GM18505 (cell line): ENCODE results near the gene TSPEAR.
"Not testable (repeated sequence)": the region's sequence is repeated elsewhere in the genome, so short reads cannot be mapped to it uniquely, and the experiment has no call there.

Source experiments
- ATAC-seq: cut with Tn5 transposase; IDR thresholded peaks from one replicate; pipeline ENCODE4 v1.9.1; 2021; ENCODE audit not compliant: unreplicated experiment
- POLR2A ChIP-seq: IDR thresholded peaks from 4 replicates; pipeline ENCODE4 v1.6.1; 2011; ENCODE audit warnings: borderline replicate concordance; ENCODE audit not compliant: insufficient read depth, insufficient read length; ENCODE audit errors: extremely low read depth

The TSPEAR gene

GRCh38 chr21:44644878-44645277 is 66.5 kb downstream of the TSPEAR start:
- no peak for TF ChIP-seq POLR2A
- no peak for ATAC-seq

DNA sequence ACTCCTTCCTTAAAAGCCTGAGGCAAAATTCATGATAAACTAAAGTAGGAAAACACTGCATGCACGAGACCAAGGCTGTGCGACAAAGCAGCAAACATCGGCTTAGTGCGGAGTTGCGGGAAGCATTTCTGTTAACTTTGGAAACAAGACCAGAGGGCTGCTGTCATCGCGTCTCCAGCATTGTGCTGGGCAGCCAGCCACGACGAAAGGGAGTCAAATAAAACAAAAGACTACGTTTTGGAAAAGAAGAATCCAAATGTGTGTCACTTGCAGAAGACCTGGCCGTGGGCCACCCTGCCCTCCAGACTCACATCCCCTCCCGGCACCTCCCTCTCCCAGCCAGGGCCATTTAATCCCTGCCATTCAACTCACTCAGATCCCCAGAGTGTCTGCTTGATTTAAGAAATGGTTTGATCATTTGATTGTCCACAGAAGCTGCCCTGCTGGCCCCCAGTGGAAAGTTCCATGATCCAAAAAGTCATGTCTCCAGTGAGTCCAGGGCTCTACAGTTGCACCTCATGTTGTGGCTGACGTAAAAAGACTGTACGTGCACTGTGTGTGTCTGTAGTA is 67.5 kb downstream of the TSPEAR start:
- no peak for ATAC-seq
- TF ChIP-seq POLR2A: no peak

- TF ChIP-seq POLR2A: no peak
- no peak for ATAC-seq
Measured at GRCh38 chr21:44640761-44641160, 70.6 kb downstream of the TSPEAR start.

- no peak for TF ChIP-seq POLR2A
- no peak for ATAC-seq
Measured at GRCh38 chr21:44639331-44639655, 72.1 kb downstream of the TSPEAR start.

DNA sequence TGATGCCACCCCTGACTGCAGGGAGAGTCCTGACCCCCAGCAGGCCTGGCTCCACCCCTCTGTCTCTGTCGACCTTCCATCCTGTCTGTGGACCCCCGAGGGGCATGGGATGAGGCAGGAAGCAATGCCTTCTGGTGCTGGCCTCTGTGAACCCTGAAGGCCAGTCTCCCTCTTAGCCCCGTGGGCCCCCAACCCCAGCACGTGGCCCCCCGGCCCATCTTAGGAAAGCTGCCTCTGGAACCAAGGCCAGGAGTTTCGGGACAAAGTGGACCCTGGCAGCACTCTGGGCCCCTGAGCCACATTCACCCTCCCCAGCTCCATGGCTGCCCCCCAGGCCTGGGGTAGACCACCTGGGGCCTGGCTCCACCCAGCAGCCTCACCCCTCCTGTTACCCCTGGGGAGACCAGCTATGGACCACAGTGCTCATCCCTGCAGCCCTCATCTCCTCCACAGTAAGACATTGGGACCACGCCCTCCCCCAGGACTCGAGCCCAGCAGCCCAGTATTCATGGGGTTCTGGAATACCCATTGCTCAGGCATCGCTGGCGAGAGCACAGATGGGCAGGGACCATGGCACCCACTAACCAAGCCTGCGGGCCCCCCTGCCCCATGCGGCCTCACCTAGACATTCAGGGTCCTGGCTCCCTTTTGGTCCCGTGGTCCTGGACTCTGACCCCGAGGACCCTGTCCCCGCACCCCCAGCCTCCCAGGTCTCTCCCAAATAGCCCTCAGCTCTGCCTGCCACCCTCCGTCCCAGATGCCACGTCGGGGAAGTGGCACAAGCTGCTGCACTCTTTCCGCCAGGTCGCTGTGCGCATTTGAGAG is 72.7 kb downstream of the TSPEAR start:
- ATAC-seq: not testable (repeated sequence)

- ATAC-seq: not testable (repeated sequence)
Measured at GRCh38 chr21:44637851-44638348, 73.5 kb downstream of the TSPEAR start.

GRCh38 chr21:44637018-44637850 is 74.1 kb downstream of the TSPEAR start, which contains the start of gene KRTAP10-10:
Gene KRTAP10-10 (plus strand): TSS chr21:44637356. CDS start chr21:44637418, 62 bp downstream.
- ATAC-seq: no peak
- no peak for TF ChIP-seq POLR2A

GRCh38 chr21:44636209-44637017 is 75.0 kb downstream of the TSPEAR start:
- TF ChIP-seq POLR2A: no peak
- no peak for ATAC-seq

GRCh38 chr21:44632067-44632466 is 79.3 kb downstream of the TSPEAR start:
- no peak for TF ChIP-seq POLR2A
- no peak for ATAC-seq

- TF ChIP-seq POLR2A: no peak
- ATAC-seq: no peak
Measured at GRCh38 chr21:44630440-44630839, 80.9 kb downstream of the TSPEAR start.

- no peak for TF ChIP-seq POLR2A
Measured at GRCh38 chr21:44628707-44629391, 82.5 kb downstream of the TSPEAR start.

DNA sequence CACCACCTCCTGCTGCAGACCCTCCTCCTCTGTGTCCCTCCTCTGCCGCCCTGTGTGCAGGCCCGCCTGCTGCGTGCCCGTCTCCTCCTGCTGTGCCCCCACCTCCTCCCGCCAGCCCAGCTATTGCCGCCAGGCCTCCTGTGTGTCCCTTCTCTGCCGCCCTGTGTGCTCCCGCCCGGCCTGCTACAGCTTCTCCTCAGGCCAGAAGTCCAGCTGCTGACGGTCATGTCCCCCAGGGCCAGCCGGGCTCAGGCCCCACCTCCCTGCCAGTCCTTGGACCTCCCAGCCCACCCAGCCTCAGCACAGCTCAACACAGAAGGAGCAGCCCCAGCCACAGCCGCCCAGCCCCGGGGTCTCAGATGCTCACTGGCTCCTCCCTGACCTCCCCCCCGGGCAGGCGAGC is 83.5 kb downstream of the TSPEAR start:
- ATAC-seq: not testable (repeated sequence)

More at GRCh38 chr21:44628707-44629391, 82.5 kb downstream of the TSPEAR start:
- no peak for ATAC-seq

DNA sequence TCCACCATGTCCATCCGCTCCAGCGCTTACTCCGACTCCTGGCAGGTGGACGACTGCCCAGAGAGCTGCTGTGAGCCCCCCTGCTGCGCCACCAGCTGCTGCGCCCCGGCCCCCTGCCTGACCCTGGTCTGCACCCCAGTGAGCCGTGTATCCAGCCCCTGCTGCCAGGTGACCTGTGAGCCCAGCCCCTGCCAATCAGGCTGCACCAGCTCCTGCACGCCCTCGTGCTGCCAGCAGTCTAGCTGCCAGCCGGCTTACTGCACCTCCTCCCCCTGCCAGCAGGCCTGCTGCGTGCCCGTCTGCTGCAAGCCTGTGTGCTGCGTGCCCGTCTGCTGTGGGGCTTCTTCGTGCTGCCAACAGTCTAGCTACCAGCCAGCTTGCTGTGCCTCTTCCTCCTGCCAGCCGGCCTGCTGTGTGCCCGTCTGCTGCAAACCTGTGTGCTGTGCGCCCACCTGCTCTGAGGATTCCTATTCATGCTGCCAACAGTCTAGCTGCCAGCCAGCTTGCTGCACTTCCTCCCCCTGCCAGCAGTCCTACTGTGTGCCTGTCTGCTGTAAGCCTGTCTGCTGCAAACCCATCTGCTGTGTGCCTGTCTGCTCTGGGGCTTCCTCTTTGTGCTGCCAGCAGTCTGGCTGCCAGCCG is 84.1 kb downstream of the TSPEAR start:
- ATAC-seq: not testable (repeated sequence)
